HCT116 (cell line): ENCODE results near the gene AMOTL2.

Source experiments
- POLR2A ChIP-seq: IDR thresholded peaks from 2 replicates; pipeline ENCODE4 v1.7.0; 2011; ENCODE audit warnings: borderline replicate concordance; ENCODE audit not compliant: insufficient read depth, insufficient read length; ENCODE audit errors: extremely low read depth
- POLR2AphosphoS5 ChIP-seq: IDR thresholded peaks from 2 replicates; pipeline ENCODE4 v1.6.1; 2011; ENCODE audit warnings: mild to moderate bottlenecking, low read depth, low read length, moderate library complexity
- RAD21 ChIP-seq: IDR thresholded peaks from 2 replicates; pipeline ENCODE4 v1.6.1; 2012; ENCODE audit warnings: low read depth, mild to moderate bottlenecking
- TF ChIP-seq, protein P1 (sequence below): IDR thresholded peaks from 2 replicates; pipeline ENCODE4 v1.6.1; 2011; ENCODE audit warnings: mild to moderate bottlenecking, low read length, moderate library complexity; ENCODE audit not compliant: insufficient replicate concordance; ENCODE audit errors: extremely low read depth

DNA sequence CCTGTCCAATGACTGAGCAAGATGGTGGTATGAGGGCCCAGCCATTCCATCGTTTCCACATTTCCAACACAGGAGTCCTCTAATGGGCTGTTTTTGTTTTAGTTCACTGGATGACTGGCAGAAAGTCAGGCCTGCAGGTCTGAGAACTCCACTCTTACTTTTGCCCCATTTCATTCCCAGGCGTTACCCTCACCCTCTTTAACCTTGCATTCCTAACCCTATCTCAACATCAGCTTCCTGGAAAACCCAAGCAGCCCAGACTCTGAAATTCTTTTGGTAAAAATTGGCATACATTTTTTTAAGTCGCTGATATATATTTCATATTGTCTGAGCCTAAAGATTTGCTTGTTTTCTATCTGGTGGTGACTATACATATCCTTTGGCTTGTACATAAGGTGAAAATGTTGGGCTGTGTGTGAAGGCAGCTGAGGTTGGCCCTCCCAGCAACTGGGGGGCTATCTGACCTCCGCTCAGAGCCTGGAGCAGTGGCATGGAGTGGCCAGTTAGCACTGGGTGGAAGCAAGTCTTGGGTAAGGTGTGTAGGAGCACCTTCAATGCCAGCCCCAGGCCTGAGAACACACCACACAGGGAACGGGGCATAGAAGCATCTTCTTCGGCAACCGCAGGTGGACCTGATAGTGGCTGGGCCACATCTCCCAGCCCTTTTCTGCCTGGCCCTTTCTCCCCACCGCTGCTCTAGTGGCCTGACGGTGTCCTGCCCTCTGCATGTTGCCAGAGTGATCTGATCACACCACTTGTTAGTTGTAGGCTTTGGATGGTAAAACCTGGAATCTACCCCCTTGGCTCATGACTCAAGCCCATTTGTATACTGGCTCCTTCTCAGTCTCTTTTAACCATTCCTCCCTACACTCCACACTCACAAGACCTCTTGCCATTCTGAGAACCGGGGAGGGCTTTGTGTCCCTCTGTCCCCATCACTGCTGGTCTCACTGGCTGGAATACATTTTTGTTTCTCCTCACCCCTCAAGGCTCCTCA lies 50.0 kb downstream of the AMOTL2 start:
- no peak for TF ChIP-seq POLR2A
- TF ChIP-seq, protein P1, sequence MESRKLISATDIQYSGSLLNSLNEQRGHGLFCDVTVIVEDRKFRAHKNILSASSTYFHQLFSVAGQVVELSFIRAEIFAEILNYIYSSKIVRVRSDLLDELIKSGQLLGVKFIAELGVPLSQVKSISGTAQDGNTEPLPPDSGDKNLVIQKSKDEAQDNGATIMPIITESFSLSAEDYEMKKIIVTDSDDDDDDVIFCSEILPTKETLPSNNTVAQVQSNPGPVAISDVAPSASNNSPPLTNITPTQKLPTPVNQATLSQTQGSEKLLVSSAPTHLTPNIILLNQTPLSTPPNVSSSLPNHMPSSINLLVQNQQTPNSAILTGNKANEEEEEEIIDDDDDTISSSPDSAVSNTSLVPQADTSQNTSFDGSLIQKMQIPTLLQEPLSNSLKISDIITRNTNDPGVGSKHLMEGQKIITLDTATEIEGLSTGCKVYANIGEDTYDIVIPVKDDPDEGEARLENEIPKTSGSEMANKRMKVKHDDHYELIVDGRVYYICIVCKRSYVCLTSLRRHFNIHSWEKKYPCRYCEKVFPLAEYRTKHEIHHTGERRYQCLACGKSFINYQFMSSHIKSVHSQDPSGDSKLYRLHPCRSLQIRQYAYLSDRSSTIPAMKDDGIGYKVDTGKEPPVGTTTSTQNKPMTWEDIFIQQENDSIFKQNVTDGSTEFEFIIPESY = no peak
- TF ChIP-seq RAD21 = no peak
- TF ChIP-seq POLR2AphosphoS5 = no peak
